BE2C (cell line): ENCODE measurements around the gene SSBP3.
"Not testable (repeated sequence)": the region's sequence is repeated elsewhere in the genome, so short reads cannot be mapped to it uniquely, and the experiment has no call there.

Experiments used
- DNase-seq: peaks from one replicate; pipeline ENCODE4 v3.0.0-alpha.2; 2020
- H3K27me3 ChIP-seq: fragments of 250-450 bp; sonication (Bioruptor Pico); 2 replicates; pipeline ENCODE4 v1.5.1; 2020; ENCODE audit warnings: mild to moderate bottlenecking
- H3K36me3 ChIP-seq: fragments of 250-450 bp; sonication (Bioruptor Pico); 2 replicates; pipeline ENCODE4 v1.5.1; 2020; ENCODE audit warnings: mild to moderate bottlenecking
- H3K4me1 ChIP-seq: fragments of 250-450 bp; sonication (Bioruptor Pico); 2 replicates; pipeline ENCODE4 v1.5.1; 2020
- H3K4me3 ChIP-seq: 2 replicates; pipeline ENCODE4 v1.5.1; 2011; ENCODE audit warnings: low read depth, low read length
- H3K9me3 ChIP-seq: fragments of 250-450 bp; sonication (Bioruptor Pico); 2 replicates; pipeline ENCODE4 v1.5.1; 2020
- CTCF ChIP-seq: IDR thresholded peaks from 2 replicates; pipeline ENCODE4 v1.5.1; 2012; ENCODE audit warnings: mild to moderate bottlenecking, low read depth, low read length

SSBP3 gene

GRCh38 chr1:54212872-54213271, 193.3 kb downstream of the SSBP3 start:
- Histone ChIP-seq H3K36me3 (peaks cover 38% of the 10 kb centered on the region), H3K27me3 (no peaks in the 10 kb centered on the region), H3K4me1 (no peaks in the 10 kb centered on the region), H3K9me3 (no peaks in the 10 kb centered on the region), H3K4me3 (no peak overlapping the region)
- TF ChIP-seq CTCF = no peak
- no peak for DNase-seq

GRCh38 chr1:54207896-54208295, 198.3 kb downstream of the SSBP3 start:
- H3K36me3 ChIP-seq = peaks cover 20% of the 10 kb centered on the region
- not testable (repeated sequence) for H3K4me3 ChIP-seq, H3K27me3 ChIP-seq, DNase-seq, H3K9me3 ChIP-seq, H3K4me1 ChIP-seq

- Histone ChIP-seq H3K36me3 (peaks cover 20% of the 10 kb centered on the region), H3K4me1 (no peaks in the 10 kb centered on the region), H3K9me3 (no peaks in the 10 kb centered on the region), H3K27me3 (no peaks in the 10 kb centered on the region), H3K4me3 (no peak overlapping the region)
- DNase-seq = no peak
- TF ChIP-seq CTCF = no peak
Observed at GRCh38 chr1:54207287-54207686, 198.9 kb downstream of the SSBP3 start.

- Histone ChIP-seq H3K27me3 (no peaks in the 10 kb centered on the region), H3K36me3 (peaks cover 12% of the 10 kb centered on the region), H3K9me3 (no peaks in the 10 kb centered on the region), H3K4me3 (no peak overlapping the region), H3K4me1 (no peaks in the 10 kb centered on the region)
- no peak for DNase-seq
- TF ChIP-seq CTCF = no peak
Observed at GRCh38 chr1:54204199-54204598, 202.0 kb downstream of the SSBP3 start.

GRCh38 chr1:54200519-54200997, 205.6 kb downstream of the SSBP3 start:
- Histone ChIP-seq H3K9me3 (no peaks in the 10 kb centered on the region), H3K4me3 (peak overlapping the region; percentile 82), H3K27me3 (no peaks in the 10 kb centered on the region), H3K36me3 (peaks cover 9% of the 10 kb centered on the region; the same call in 1 of the 2 replicates), H3K4me1 (no peaks in the 10 kb centered on the region)
- no peak for TF ChIP-seq CTCF
- no peak for DNase-seq

GRCh38 chr1:54199765-54200518, 206.3 kb downstream of the SSBP3 start, which contains the start of the genes CYB5RL and MRPL37:
CYB5RL (minus strand) TSS chr1:54200030; CDS start chr1:54195616, 4,414 bp downstream.
MRPL37 (plus strand) TSS chr1:54200167; CDS start chr1:54200244, 77 bp downstream.
- peak; percentile 89 for DNase-seq
- Histone ChIP-seq H3K9me3 (no peaks in the 10 kb centered on the region), H3K4me3 (peak within 1 kb of the TSS; percentile 82), H3K4me1 (no peaks in the 10 kb centered on the region), H3K36me3 (peaks cover 5% of the 10 kb centered on the region; the same call in 1 of the 2 replicates), H3K27me3 (no peaks in the 10 kb centered on the region)
- TF ChIP-seq CTCF = no peak
